Measurements from ENCODE around the gene CCDC78.

The CCDC78 gene

GRCh38 chr16:736936-737481, 10.8 kb upstream of the CCDC78 start:
- no peak for DNase-seq

DNA sequence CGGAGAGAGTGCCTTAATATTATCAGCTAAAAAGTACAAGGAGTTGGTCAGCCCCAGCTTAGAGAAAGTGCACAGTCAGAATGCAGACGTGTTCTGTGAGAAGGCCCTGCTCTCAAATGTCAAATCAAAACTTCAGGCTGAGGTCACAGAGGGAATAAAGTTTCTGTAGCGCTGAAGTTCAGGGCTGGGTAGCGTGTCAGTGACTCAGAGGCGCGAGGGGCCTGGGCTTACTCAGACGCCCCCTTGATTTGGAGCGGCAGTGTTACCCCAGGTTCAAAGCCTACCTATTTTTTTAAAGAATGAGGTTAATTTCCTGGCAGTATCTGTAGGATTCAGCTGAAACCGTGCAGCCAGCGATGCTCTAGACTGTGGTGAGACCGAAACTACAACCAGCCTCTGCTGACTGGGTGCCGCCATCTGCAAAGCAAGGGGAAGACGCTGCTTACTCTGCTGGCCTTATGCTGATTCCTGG, 9.8 kb upstream of the CCDC78 start:
- DNase-seq = peak; percentile 41 to 50

DNA sequence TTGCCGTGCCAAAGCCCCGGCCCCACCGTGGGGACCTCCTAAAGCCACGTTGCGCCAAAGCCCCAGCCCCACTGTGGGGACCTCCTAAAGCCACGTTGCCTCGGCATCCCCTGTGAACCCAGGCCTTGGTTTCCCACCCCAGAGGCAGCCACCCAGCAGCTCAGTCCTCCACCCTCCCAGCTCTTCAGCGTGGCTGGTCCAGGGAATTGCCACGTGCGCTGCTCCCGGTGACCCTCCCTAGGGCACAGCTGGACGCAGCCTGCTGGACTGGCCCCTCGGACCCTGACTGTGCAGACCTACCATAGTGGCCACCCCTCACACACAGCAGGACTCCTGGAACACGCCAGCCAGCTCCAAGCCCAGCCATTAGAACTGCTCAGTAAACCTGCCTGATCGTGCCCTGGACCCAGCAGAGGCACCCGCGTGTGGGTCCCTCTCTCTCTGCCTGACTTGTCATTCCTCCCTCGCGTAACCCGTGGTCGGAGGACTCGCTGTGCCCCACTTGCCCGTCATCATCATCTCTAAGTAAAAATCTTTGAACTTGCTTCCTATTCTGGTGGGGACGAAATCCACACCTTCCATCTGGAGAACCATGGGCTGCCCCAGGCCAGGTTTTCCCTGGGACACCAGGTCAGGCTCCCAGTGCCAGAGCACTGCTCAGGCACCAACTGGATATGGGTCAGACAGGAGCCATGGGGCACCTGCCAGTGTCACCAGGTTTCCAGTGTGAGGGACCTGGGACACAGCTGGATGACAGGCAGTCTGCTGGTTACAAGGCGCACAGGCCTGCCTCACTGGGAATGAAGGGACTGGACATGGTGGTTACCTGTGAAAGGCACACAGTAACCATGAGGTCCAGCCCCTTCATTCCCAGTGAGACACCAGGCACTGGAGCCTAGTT, 9.0 kb upstream of the CCDC78 start:
- DNase-seq = no peak

GRCh38 chr16:734208-734980, 8.2 kb upstream of the CCDC78 start:
- DNase-seq = no peak

DNA sequence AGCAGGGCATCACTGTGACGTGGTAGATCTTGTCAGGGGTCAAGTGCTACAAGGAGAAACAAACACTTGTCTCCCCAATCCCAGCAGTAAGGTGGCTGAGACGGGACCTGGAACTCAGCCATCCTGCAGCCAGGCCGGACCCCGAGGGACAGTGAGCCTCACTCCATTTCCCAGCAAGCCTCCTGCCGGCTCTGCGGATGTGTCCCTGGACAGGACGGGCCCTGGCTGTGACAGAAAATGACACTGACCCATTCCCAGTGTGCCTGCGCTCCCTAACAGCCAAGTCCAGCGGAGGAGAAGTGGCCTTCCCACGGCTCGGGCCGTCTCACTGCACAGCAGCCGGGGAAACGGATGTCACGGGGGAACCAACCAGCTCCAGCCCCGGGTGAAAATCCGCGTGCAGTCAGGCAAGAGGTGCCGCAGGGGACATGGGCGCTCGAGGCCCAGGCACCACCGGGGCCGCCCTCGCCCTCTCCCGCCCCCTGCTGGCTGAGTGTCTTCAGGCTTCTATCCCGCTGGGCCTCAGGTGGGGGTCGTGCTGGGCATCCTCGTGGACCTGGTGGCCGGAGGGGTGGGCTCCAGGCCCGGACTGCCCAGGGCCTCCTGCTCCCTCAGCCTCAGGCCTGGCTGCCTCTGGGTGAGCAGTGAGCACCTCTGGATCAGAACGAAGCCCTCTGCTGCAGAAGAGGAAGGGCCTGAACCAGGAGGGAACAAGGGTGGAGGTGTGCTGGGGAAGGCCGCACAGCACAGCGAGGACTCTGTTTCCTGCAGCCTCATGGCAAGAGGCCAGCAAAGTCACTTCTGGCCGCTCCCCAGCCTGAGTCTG, 7.4 kb upstream of the CCDC78 start:
- peak in 1 of 2 donors; percentile 43 for DNase-seq

- DNase-seq = no peak
Observed at GRCh38 chr16:732936-733335, 6.7 kb upstream of the CCDC78 start.

DNA sequence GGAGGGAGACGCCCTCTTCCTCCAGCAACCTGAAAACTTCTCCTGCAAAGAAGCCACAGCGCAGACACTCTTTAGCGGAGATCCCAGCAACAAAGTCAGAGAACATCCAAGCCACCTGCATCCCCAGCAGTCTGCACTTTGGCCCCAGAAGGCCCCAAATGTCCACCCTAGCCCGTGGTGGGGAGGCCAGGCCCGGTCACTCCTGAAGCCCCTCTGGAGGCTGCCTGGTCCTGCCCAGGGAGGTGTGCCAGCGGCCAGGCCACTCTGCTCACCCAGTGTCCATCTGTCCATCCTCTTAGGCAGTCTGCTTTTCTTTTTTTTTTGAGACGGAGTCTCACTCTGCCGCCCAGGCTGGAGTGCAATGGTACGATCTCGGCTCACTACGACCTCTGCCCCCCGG, 6.1 kb upstream of the CCDC78 start:
- DNase-seq = no peak

DNA sequence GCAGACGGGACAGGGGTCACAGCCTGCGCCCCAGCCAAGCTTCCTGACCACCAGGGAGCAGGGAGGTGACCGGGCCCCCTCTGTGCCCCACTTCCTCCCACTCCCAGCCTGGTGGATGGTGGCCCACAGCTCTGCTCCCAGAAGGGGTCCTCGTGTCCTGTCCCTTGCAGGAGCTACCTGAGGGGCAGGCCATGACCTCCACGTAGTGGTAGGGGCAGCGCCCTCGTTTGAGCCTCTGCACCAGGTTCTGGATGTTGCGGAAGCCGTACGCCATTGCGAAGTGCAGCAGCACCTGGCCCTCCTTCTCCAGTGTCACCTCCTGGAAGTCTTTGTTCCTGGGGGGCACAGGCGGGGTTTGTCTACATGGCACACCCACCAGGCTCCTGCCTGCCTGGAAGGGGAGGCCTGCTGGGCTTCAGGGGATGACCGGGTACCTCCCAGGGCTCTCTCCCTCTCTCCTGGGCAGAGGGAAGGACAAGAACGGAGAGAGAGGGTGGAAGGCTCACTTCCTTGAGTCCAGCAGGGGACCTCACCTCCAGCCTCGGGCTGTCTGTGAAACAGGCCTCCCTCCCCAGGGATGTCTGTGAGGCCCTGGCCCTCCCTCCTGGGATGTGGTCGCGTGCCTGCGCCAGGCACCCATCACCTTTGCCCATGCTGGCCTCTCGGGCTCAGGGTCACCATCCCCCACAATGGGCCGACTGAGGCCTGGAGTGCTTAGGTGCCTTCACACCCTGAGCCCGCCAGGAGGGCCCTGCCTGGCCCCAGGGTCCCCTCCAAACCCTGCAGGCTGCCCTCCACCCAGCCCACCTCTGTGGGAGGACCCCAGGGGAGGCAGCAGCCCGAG, 4.6 kb upstream of the CCDC78 start:
- no peak for DNase-seq

GRCh38 chr16:729768-730665, 3.8 kb upstream of the CCDC78 start:
- no peak for DNase-seq

GRCh38 chr16:728890-729744, 2.9 kb upstream of the CCDC78 start:
- no peak for DNase-seq

- DNase-seq = peak; percentile 40 to 49
Observed at GRCh38 chr16:728131-728889, 2.1 kb upstream of the CCDC78 start.

GRCh38 chr16:727291-727977, 1.2 kb upstream of the CCDC78 start:
- DNase-seq = no peak

DNA sequence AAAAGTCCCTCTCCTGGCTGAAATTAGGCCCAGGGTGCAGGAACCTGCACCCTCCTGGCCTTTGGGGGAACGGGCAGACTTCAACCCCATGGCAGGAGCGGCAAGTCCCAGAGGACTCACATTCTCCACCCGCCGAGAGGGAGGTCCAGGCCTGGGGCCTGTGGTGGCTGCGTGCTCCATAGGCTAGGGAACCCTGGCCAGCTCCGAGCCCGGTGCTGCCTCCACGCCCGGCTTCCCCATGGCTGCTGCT, 130 bp downstream of the CCDC78 start:
- DNase-seq = no peak

DNA sequence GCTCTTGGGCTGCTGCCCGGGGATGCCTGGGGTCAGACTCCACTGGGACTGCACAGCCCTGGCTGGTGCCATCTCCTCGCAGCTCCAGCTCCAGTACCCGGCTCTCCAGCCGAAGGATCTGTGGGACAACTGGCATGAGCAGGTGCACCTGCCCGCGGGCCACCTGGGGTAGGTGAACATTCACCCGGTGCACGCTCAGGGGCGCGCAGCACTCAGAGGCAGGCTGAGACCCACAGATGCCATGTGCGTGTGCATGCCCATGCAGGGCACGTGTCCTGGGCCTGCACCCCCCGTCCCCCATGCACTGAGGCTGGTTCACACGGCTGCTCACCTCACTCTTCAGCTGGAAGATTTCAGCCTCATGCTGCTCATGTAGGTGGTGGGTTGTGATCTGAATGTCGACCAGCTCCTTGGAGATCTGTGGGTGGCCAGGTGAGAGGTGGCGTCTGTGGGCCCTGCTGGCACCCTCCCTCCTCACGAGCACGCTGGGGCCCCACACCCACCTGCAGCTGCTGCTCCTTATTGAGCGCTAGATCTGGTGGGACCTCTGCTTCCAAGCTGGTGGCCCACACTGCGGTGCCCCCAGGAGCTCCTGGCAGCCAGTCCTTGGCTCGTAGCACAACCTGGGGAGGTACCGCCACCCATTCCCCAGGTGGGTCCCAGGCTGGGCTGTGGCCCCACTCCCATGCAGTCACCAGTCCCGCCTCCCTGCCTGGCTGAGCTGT, 618 bp downstream of the CCDC78 start:
- DNase-seq = no peak

DNA sequence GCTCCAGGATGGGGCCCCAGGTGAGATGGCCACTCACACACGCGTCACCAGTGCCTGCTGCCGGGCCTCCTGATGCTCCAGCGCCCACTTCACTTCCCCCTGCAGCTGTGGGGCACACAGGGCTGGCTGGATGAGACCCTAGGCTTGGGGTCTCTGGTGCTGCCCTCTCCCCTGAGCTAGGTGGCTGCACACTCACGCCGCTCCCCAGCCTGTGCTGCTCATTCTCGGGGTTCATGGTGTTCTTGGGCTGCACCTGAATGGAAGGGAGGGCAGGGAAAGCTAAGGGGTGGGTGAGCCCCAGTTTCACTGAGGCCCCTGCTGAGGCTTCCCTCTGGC, 1.2 kb downstream of the CCDC78 start:
- DNase-seq = no peak

DNA sequence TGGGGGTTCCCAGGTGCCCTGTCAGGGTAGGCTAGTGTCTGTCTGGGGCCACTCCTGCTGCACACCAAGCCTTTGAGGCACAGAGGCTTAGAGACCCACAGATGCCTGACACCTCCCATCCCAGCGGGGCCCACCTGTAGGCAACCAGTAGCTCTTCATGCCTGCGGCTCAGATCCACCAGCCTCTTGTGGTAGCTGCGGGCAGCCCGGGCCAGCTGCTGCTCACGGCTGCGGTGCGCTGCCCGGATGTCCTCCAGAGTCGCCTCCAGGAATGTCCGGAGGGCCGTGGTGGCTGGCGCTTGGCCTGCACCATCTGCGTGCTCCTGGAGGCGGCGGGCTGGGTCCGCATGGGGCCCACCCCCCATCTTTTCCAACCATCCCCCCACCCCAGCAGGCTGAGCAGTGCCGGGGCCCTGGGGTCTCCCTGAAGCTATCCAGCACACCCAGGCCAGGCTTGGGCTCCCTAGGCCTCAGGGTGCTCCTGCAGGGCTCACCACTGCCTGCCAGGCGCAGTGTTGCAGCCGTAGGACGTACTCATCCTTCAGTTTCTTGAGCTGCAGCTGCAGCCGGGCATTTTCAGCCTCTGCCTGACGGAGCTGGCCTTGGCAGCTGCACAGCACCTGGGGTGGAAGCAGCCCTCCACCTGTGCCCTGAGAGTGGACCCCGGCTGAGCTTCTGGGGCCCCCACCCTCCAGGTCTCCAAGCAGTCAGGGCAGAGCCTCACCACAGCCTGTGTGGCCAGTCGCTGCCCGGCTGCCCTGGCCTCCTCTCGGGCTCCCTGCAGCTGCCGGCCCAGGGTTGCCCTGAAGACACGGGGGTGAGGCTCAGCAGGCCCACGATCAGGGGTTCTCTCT, 1.8 kb downstream of the CCDC78 start:
- no peak for DNase-seq

GRCh38 chr16:723695-724094, 2.5 kb downstream of the CCDC78 start:
- no peak for DNase-seq

All from stimulated activated CD4-positive, alpha-beta T cell treated with anti-CD3 and anti-CD28 coated beads, Interleukin-2, amount 100 ng/mL, for 48 hours (primary cell).